Measurements from ENCODE around the gene CLDN22. TPM values are rescaled to one million over a fixed set of nuclear protein-coding genes. Genes with fewer than 3 reads are reported as not detected.

Gene CLDN22
- total RNA-seq, 4 donors from 2014 or later, result not detected

DNA sequence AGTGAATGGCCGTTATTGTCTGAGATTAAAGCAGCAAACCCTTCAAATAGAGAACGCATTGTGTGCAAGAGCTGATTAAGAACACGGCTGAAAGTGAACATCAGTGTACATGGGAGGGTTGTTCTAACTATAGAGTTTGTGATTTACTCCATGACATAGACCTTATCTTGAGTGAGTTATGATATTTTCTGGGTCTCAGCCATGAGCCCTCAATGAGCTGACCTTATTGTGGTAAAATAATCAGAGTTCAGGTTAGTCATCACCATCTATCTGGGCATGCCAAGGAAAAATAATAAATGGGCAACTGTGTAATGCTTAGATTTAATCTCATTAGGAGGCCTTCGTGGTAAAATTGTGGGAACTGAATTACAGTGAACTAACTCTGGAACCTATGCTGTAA, 35.3 kb upstream of the CLDN22 start:
- H3K4me3 ChIP-seq, result no peak overlapping the region
- peak in 1 of 3 donors; percentile 9 for DNase-seq
- H3K27me3 ChIP-seq, result no peaks in the 10 kb centered on the region
- no peak for TF ChIP-seq POLR2A (IDR thresholded peaks at IDR 0.05)
- TF ChIP-seq CTCF (IDR thresholded peaks at IDR 0.05), result no peak
- no peaks in the 10 kb centered on the region for H3K4me1 ChIP-seq
- H3K27ac ChIP-seq, result no peak overlapping the region
- H3K36me3 ChIP-seq, result no peaks in the 10 kb centered on the region
- no peaks in the 10 kb centered on the region for H3K9me3 ChIP-seq

DNA sequence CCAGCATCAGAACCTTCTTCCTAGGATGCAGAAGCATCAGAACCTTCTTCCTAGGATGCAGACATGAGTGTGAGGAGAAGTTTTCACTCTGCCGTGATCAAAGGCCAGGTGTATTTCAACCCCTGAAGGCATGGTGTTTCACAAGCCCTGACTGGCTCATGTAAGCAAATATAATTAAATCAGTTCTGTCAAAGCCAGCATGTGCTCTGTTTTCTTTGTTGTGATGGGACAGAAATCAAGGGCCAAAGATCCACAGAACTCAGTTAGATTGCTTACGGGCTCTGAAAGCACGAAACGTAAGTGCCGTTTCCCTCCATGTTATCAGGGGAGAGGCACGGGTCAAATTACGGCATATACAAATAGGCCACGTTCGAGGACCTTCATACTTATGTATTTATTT, 34.1 kb upstream of the CLDN22 start:
- Histone ChIP-seq H3K9me3 (no peaks in the 10 kb centered on the region), H3K27ac (no peak overlapping the region), H3K4me1 (no peaks in the 10 kb centered on the region), H3K4me3 (no peak overlapping the region), H3K36me3 (no peaks in the 10 kb centered on the region), H3K27me3 (no peaks in the 10 kb centered on the region)
- no peak for TF ChIP-seq CTCF (IDR thresholded peaks at IDR 0.05)
- TF ChIP-seq POLR2A (IDR thresholded peaks at IDR 0.05), result no peak
- DNase-seq, result peak in 1 of 3 donors; percentile 25

DNA sequence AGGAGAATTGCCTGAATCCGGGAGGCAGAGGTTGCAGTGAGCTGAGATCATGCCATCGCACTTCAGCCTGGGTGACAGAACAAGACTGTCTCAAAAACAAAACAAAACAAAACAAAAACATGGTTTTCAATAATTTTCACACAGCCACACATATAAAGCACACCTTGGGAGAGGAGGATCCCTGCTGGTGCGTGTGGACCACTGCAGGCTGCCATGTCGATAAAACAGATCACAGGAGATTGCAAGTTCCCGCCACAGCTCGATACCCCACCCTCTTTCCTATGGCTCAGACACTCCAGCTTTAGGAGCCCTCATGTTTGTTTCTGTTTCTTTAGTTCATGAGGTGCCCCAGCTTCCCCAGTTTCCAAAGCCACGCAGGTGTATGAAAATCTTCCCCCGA, 33.5 kb upstream of the CLDN22 start:
- H3K4me1 ChIP-seq, result no peaks in the 10 kb centered on the region
- TF ChIP-seq POLR2A (IDR thresholded peaks at IDR 0.05), result no peak
- H3K27ac ChIP-seq, result no peak overlapping the region
- H3K4me3 ChIP-seq, result no peak overlapping the region
- H3K36me3 ChIP-seq, result no peaks in the 10 kb centered on the region
- DNase-seq, result peak in 1 of 3 donors; percentile 2
- no peaks in the 10 kb centered on the region for H3K9me3 ChIP-seq
- H3K27me3 ChIP-seq, result no peaks in the 10 kb centered on the region

GRCh38 chr4:183352546-183352945, 32.5 kb upstream of the CLDN22 start:
- Histone ChIP-seq H3K4me1 (no peaks in the 10 kb centered on the region), H3K4me3 (no peak overlapping the region), H3K27me3 (no peaks in the 10 kb centered on the region), H3K36me3 (no peaks in the 10 kb centered on the region), H3K27ac (no peak overlapping the region), H3K9me3 (no peaks in the 10 kb centered on the region)
- TF ChIP-seq POLR2A (IDR thresholded peaks at IDR 0.05), result no peak
- TF ChIP-seq CTCF (IDR thresholded peaks at IDR 0.05), result no peak
- DNase-seq, result peak in 1 of 3 donors; percentile 3

- peak in 1 of 3 donors; percentile 13 for DNase-seq
- H3K27ac ChIP-seq, result no peak overlapping the region
- no peaks in the 10 kb centered on the region for H3K4me1 ChIP-seq
- H3K36me3 ChIP-seq, result no peaks in the 10 kb centered on the region
- no peak for TF ChIP-seq POLR2A (IDR thresholded peaks at IDR 0.05)
- no peak overlapping the region for H3K4me3 ChIP-seq
- H3K9me3 ChIP-seq, result no peaks in the 10 kb centered on the region
- H3K27me3 ChIP-seq, result no peaks in the 10 kb centered on the region
These were observed 30.4 kb upstream of the CLDN22 start for GRCh38 chr4:183350317-183351071.

DNA sequence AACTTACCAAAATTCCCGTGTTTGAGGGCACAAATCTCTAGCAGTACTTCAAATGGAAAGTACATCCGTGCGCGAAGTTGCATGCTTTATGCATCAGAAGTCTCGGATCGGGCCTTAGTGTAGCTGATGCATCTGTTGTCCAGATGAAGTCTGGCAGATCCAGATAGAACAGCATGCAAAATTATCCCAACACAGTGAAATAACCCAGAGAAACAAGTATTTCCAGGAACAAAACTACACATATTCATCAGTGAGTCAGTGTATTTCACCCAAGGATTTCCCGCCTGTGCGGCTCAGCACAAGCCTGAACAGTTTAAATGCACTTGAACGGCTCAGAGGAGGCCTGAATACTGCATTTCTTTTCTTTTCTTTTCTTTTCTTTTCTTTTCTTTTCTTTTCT, 29.6 kb upstream of the CLDN22 start:
- Histone ChIP-seq H3K27ac (no peak overlapping the region), H3K27me3 (no peaks in the 10 kb centered on the region), H3K4me1 (no peaks in the 10 kb centered on the region), H3K9me3 (no peaks in the 10 kb centered on the region), H3K4me3 (no peak overlapping the region), H3K36me3 (no peaks in the 10 kb centered on the region)
- DNase-seq, result no peak
- TF ChIP-seq CTCF (IDR thresholded peaks at IDR 0.05) (no peak), POLR2A (IDR thresholded peaks at IDR 0.05) (no peak)

Data from Peyer's patch (tissue), 4 donors.